Ovary (tissue), 9 donors: ENCODE data around the gene CACNA1A. TPM values are rescaled to one million over a fixed set of nuclear protein-coding genes. Genes with fewer than 3 reads are reported as not detected.

Experiments
- DNase-seq, 5 donors: peaks; one replicate each; pipeline ENCODE4 v3.0.0-alpha.2; 2019 to 2020
- H3K27ac ChIP-seq, 2 donors: fragments of 200-600 bp; one replicate each; pipeline versions ENCODE4 v1.5.1 to v1.8.0; 2019 to 2022
- H3K27me3 ChIP-seq: fragments of 200-600 bp; one replicate; pipeline ENCODE4 v1.8.0; 2022
- H3K36me3 ChIP-seq: fragments of 200-600 bp; sonication (generic); one replicate; pipeline ENCODE4 v1.5.1; 2019
- H3K4me1 ChIP-seq: one replicate; pipeline ENCODE4 v1.8.1; 2013; ENCODE audit warnings: mild to moderate bottlenecking, moderate library complexity; ENCODE audit not compliant: insufficient read depth
- H3K4me3 ChIP-seq: fragments of 200-600 bp; sonication (generic); one replicate; pipeline ENCODE4 v1.5.1; 2017
- H3K9me3 ChIP-seq, 2 donors: fragments of 200-600 bp in 1 of 2; sonication (generic) in 1 of 2; one replicate each; pipeline versions ENCODE4 v1.5.1 to v1.8.1; 2013 to 2019; ENCODE audit warnings: mild to moderate bottlenecking in 1 of 2, moderate library complexity in 1 of 2
- EP300 ChIP-seq: sonication (generic); formaldehyde crosslinking; IDR thresholded peaks from one replicate; pipeline ENCODE4 v1.6.1; 2017; ENCODE audit warnings: antibody characterized with exemption
- POLR2A ChIP-seq: fragments of 450-650 bp; IDR thresholded peaks from one replicate; pipeline ENCODE4 v1.6.1; 2017; ENCODE audit warnings: antibody characterized with exemption, mild to moderate bottlenecking, moderate library complexity
- WGBS, 3 donors: extraction: QIAGEN DNeasy Blood & Tissue Kit in 1 of 3; methylation state at CpG; one replicate each; pipeline versions ENCODE4 v1.1.5 to v1.1.7; 2013 to 2017; 5-methylcytosine and 5-hydroxymethylcytosine counted together
- intact Hi-C, 4 donors: fragments of 100-400 bp; cut with DNase I; formaldehyde crosslinking; loops; one replicate each; pipeline versions ENCODE4 v1.11.0 to v1.15.1; 2022 to 2023
- polyA plus RNA-seq, 2 donors: library from polyadenylated mRNA; stranded (reverse); fragments of 200-250 nt in 1 of 2; fragments of 350-450 nt in 1 of 2; fragmentation: Illumina TruSeq in 1 of 2; extraction: RNeasy Lipid Tissue Mini Kit (QIAGEN cat#74804) in 1 of 2; gene quantifications; one replicate each; pipeline ENCODE4 v1.2.3, GENCODE V29; 2013 to 2014
- total RNA-seq, 7 donors: library from RNA; depleted of rRNA in 2 of 7; stranded (reverse); fragments of >200 nt in 2 of 7; fragmentation: NEBNext Ultra II Directional in 3 of 7; extraction: Animal tissue kit (Norgen Biotek cat#: 25700) in 3 of 7; gene quantifications; one replicate each; pipeline versions ENCODE4 v1.1.0 to v1.2.4, GENCODE V29; 2016 to 2023
- TF ChIP-seq, protein P1 (sequence below), 3 donors: fragments of 450-650 bp in 2 of 3; fragments of 200-600 bp in 1 of 3; IDR thresholded peaks; one replicate each; pipeline versions ENCODE4 v1.5.1 to v1.8.0; 2016 to 2022; ENCODE audit warnings: antibody characterized with exemption in 3 of 3, mild to moderate bottlenecking in 1 of 3
- donor health status: DM: no; HTN: no; CAD: no; lungs with moderate emphysema.
- donor health status: DM: no; HTN: no; CAD: no.
- donor health status: Bipolar disorder and iron deficiency.
- donor health status: DM: yes; HTN: yes; CAD: no.
- donor health status: DM: no; HTN: no; CAD: no.
- donor health status: DM: yes; HTN: yes; CAD: no.

Gene CACNA1A
- total and polyA plus RNA-seq, 9 donors: 0.60 to 3.3 (median 1.6) TPM

DNA sequence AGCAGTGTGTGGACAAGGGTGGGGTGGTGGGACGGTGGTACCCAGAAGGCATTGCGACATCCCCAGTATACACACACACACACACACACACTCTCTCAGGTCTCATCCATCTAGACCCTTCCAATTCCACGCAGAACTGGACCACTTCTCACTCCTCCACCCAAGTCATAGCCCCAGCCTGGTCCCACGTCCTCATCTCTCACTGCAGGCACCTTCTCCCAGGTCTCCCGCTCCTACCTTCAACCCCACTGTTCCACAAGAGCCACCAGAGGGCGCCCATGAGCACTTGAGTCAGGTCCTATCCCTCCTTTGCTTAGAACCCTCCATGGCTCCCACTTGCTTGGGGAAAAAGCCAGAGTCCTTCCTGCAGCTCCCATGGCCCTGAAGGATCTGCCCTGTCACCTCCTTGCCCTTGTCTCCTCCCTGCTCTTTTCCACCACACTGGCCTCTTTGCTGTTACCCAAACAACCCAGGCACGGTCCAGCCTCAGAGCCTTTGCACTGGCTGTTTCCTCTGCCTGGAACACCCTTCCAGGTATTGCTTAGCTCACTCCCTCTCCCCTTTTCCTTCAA is 293.4 kb downstream of the CACNA1A start:
- Histone ChIP-seq H3K9me3 (no peaks in the 10 kb centered on the region), H3K4me1 (peaks cover 2% of the 10 kb centered on the region), H3K27me3 (no peaks in the 10 kb centered on the region), H3K27ac (no peak overlapping the region), H3K4me3 (no peak overlapping the region), H3K36me3 (no peaks in the 10 kb centered on the region)
- peak; percentile 18 to 58 (median 43) for DNase-seq
- 62 to 68% (median 64%) methylated on average over 7 of the region's 7 CpGs for WGBS, 3 donors
- intact Hi-C loops: no loop called here
- TF ChIP-seq POLR2A: no peak
- no peak for TF ChIP-seq EP300
- TF ChIP-seq, protein P1, sequence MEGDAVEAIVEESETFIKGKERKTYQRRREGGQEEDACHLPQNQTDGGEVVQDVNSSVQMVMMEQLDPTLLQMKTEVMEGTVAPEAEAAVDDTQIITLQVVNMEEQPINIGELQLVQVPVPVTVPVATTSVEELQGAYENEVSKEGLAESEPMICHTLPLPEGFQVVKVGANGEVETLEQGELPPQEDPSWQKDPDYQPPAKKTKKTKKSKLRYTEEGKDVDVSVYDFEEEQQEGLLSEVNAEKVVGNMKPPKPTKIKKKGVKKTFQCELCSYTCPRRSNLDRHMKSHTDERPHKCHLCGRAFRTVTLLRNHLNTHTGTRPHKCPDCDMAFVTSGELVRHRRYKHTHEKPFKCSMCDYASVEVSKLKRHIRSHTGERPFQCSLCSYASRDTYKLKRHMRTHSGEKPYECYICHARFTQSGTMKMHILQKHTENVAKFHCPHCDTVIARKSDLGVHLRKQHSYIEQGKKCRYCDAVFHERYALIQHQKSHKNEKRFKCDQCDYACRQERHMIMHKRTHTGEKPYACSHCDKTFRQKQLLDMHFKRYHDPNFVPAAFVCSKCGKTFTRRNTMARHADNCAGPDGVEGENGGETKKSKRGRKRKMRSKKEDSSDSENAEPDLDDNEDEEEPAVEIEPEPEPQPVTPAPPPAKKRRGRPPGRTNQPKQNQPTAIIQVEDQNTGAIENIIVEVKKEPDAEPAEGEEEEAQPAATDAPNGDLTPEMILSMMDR (IDR thresholded peaks at IDR 0.05): no peak

DNA sequence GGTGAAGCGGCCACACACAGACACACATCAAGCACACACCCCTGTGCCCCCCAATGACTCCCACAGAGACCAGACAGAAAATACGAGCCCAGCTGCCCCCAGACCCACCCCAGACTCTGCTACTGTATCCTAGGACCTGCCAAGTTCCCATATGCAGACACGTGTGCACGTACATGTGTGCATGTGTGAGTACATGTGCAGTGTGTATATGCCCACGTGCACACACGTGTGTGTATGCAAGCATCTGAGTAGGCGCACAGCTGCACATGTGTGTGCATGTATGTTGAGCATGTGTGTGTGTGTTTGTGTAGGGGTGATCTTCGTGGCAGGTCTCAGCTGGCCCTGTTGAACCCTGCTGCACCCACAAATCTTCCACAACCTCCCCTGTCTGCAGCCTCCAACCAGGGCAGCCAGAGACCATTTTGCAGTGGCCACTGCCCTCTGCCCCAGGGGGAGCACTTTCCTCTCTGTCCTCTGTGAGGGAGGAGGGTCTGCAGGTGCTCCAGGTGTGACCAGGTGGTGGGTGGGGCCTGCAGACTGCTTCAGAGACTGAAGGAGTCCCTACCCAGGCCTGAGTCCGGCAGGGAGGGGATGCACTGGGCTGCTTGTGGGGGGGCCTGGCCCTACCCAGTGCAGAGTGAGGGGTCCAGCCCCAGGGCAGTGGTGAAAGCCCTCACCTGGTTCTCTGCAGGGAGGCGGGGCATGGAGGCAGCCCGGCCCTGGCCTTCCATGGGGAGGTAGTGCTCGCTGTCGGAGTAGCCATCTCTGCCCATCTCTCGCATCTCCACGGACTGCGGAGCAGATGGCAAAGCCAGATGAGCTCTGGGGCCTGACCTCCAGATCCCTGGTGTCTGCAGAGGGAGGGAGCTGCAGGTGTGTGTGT is 294.6 kb downstream of the CACNA1A start:
- DNase-seq: no peak
- intact Hi-C loops: no loop called here

DNA sequence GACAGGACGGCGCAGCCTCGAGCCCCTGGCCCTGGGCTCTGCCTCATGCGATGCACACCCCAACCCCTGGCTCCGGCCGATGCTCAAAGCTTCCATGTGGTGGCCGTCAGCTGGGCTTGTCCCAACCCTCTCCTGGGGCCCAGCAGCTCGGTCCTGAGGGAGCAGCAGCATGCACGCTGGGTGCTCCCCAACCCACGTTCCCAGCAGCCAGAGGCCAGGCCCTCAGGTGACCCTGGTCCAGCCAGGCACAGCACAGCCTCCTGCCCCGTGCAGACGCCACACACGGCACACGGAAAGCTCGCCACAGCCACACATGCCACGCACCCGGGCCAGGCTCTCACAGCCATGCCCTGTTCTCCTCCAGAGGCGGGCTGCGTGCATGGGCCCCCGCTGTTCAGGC is 295.3 kb downstream of the CACNA1A start:
- Histone ChIP-seq H3K36me3 (no peaks in the 10 kb centered on the region), H3K4me1 (peaks cover 3% of the 10 kb centered on the region), H3K9me3 (no peaks in the 10 kb centered on the region), H3K27ac (no peak overlapping the region), H3K27me3 (no peaks in the 10 kb centered on the region), H3K4me3 (no peak overlapping the region)
- intact Hi-C loops: no loop called here
- no peak for DNase-seq
- WGBS, 3 donors: 56 to 68% (median 58%) methylated on average over 20 of the region's 20 CpGs
- TF ChIP-seq, protein P1 (IDR thresholded peaks at IDR 0.05): no peak
- TF ChIP-seq EP300 (no peak), POLR2A (no peak)

More for the DNA sequence above, 294.6 kb downstream of the CACNA1A start:
- no peak overlapping the region for H3K27ac ChIP-seq
- H3K4me3 ChIP-seq: no peak overlapping the region
- TF ChIP-seq POLR2A: no peak
- no peak for TF ChIP-seq EP300
- TF ChIP-seq, protein P1 (IDR thresholded peaks at IDR 0.05): no peak
- WGBS, 3 donors: 72 to 81% (median 79%) methylated on average over 15 to 16 of the region's 16 CpGs
- no peaks in the 10 kb centered on the region for H3K9me3 ChIP-seq
- no peaks in the 10 kb centered on the region for H3K36me3 ChIP-seq
- peaks cover 3% of the 10 kb centered on the region for H3K4me1 ChIP-seq
- no peaks in the 10 kb centered on the region for H3K27me3 ChIP-seq

DNA sequence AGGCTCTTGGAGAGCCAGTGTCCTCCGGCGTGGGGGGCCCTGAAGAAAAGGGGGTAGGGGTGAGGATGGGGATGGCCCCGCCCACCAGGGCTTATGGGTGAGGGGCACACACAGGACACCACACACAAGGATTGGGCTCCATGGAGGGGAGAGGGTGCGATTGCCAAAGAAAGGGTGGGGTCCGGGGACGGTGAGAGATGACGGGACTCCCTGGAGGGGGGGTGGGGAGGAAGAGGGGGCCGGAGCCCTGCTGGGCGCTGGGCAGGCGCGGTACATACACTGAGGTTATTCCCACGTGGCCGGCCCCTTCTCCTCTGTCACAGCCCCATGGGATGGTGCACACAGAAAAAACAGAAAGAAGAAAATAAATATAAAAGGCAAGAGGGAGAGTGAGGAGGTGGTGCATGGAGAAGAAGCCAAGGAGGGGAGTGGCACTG is 295.9 kb downstream of the CACNA1A start:
- 50 to 55% (median 53%) methylated on average over 13 of the region's 13 CpGs for WGBS, 3 donors
- no peak overlapping the region for H3K4me3 ChIP-seq
- no peak for TF ChIP-seq EP300
- TF ChIP-seq, protein P1 (IDR thresholded peaks at IDR 0.05): no peak
- TF ChIP-seq POLR2A: no peak
- H3K36me3 ChIP-seq: no peaks in the 10 kb centered on the region
- H3K4me1 ChIP-seq: peaks cover 3% of the 10 kb centered on the region
- H3K27me3 ChIP-seq: no peaks in the 10 kb centered on the region
- intact Hi-C loops: no loop called here
- H3K27ac ChIP-seq: no peak overlapping the region
- no peak for DNase-seq
- H3K9me3 ChIP-seq: no peaks in the 10 kb centered on the region
